ENCODE measurements around the gene MYH2. TPM values are rescaled to one million over a fixed set of nuclear protein-coding genes. Genes with fewer than 3 reads are reported as not detected.

Gene MYH2
- not detected in 2 replicates for total RNA-seq

DNA sequence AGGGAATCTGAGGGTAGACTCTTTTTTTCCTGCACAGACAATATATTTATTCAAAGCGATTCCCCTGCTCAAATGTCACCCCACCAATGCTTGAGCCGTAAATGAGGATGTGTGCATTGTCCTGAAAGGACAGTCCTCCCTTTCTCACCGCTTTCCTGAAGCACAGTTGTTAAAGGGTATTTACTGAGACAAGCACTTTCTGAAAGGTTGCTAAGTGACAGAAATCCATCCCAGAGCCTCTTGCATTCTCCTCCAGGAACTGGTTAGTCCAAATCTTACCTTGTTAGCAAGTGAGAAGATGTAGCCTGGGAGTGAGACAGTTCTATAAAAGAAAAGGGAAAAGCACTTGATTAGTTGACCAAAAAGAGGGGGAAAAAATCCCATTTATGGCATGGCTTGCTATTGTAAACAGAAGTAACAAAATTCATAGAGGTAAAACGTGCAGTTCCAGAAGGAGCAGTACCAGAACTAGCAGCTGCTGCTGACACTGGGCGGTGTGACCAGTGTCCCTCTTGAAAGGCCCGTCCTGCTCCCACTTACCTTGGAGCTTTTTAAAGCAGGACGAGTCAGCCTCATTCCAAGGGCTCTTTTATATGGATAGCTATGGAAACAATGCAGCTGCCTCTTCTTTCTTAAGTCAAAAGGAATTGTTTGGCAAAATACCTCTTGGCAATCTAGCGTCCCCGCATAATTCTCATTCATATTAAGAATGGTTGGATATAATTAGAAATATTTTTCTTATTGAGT is at the start of gene MYH2:
TSS of gene MYH2 (minus strand) at position 563 of the 747 bp plus-strand sequence. CDS start 1,738 bp downstream, outside the sequence.

GRCh38 chr17:10518271-10519037 is 31.0 kb downstream of the MYH2 start, which contains the start of gene MYH1:
Gene MYH1 (minus strand): TSS chr17:10518542. CDS start chr17:10516642, 1,900 bp downstream.

Other genes with a start within 250 kb of the MYH2 start
- gene MYH13, start 176.7 kb downstream of the MYH2 start, total RNA-seq = not detected in 2 replicates
- gene MYH8, start 127.7 kb downstream of the MYH2 start, total RNA-seq = not detected in 2 replicates
- gene MYH4, start 80.1 kb downstream of the MYH2 start, total RNA-seq = not detected in 2 replicates
- gene MYH1, start 31.1 kb downstream of the MYH2 start, total RNA-seq = not detected in 2 replicates
- gene MYH3, start 107.7 kb upstream of the MYH2 start, total RNA-seq = 0.23 and 0.34 TPM in 2 replicates
- 25.8 and 29.3 TPM in 2 replicates for gene SCO1, start 147.9 kb upstream of the MYH2 start, total RNA-seq
- 7.4 and 11.4 TPM in 2 replicates for gene ADPRM, start 147.9 kb upstream of the MYH2 start, total RNA-seq
- 0.86 and 2.3 TPM in 2 replicates for gene TMEM220, start 180.4 kb upstream of the MYH2 start, total RNA-seq

Data from hair follicular keratinocyte (primary cell).